ENCODE data around the gene CD46.

The CD46 gene

DNA sequence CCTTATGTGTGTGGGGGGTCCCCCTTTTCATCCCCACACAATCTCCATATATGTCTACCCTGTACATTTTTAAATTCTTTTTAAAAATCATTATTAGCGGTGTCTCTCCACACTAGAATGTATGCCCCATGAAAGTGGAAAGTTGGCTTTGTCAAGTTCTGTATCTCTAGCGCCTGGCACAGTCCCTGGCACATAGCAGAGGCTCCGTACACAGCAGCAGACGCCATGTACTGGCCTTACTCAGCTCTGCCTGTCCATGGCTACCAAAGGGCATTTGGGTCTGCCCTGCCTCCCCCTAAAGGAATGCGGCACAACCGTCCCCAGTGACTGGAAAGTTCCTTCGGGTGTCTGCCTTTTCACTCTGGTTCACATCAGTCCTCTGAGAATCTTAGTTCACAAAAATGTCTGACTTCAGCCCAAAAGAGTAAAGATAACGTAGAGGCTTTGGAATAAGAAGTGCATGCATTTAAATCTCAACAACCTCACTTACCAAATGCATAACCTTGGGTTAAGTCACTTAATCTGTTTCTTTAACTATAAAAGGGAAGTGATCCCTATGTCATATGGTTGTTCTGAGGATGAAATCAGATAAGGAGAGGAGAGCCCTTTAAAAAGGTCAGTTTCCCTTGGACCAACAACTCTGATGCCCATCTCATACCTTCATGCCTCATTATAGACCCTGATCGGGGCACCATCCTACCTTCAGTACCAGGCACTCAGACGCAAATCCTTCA, 61.1 kb downstream of the CD46 start:
- Histone ChIP-seq H3K27ac (ENCODE audit: low read depth, low read length) (no peak overlapping the region), H2AFZ (ENCODE audit: low read depth, low read length, severe bottlenecking) (no peak overlapping the region), H3K4me2 (ENCODE audit: low read depth, low read length, poor library complexity, severe bottlenecking) (no peak overlapping the region), H3K4me3 (ENCODE audit: insufficient read depth, low read length, poor library complexity, severe bottlenecking) (no peak overlapping the region), H3K9me3 (ENCODE audit: insufficient read depth, low read length) (no peaks in the 10 kb centered on the region), H3F3A (ENCODE audit: insufficient read depth) (no peaks in the 10 kb centered on the region), H3K27me3 (ENCODE audit: low read length) (no peaks in the 10 kb centered on the region), H3K36me3 (ENCODE audit: low read length) (peaks cover 3% of the 10 kb centered on the region; the same call in 1 of the 2 replicates), H3K9me2 (replicated peaks; ENCODE audit: insufficient read depth, low read length) (no peaks in the 10 kb centered on the region), H3K79me2 (ENCODE audit: insufficient read depth, low read length) (peaks cover 66% of the 10 kb centered on the region), H4K20me1 (ENCODE audit: low read depth, low read length) (peaks cover 4% of the 10 kb centered on the region; the same call in 1 of the 2 replicates), H3K9ac (ENCODE audit: low read length) (no peak overlapping the region)
- no peak for TF ChIP-seq EZH2phosphoT487 (conservative IDR thresholded peaks at IDR 0.05; ENCODE audit: low read length)
- TF ChIP-seq, protein P1, sequence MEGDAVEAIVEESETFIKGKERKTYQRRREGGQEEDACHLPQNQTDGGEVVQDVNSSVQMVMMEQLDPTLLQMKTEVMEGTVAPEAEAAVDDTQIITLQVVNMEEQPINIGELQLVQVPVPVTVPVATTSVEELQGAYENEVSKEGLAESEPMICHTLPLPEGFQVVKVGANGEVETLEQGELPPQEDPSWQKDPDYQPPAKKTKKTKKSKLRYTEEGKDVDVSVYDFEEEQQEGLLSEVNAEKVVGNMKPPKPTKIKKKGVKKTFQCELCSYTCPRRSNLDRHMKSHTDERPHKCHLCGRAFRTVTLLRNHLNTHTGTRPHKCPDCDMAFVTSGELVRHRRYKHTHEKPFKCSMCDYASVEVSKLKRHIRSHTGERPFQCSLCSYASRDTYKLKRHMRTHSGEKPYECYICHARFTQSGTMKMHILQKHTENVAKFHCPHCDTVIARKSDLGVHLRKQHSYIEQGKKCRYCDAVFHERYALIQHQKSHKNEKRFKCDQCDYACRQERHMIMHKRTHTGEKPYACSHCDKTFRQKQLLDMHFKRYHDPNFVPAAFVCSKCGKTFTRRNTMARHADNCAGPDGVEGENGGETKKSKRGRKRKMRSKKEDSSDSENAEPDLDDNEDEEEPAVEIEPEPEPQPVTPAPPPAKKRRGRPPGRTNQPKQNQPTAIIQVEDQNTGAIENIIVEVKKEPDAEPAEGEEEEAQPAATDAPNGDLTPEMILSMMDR (IDR thresholded peaks at IDR 0.05; ENCODE audit: insufficient read depth, low read length, poor library complexity, severe bottlenecking): no peak

DNA sequence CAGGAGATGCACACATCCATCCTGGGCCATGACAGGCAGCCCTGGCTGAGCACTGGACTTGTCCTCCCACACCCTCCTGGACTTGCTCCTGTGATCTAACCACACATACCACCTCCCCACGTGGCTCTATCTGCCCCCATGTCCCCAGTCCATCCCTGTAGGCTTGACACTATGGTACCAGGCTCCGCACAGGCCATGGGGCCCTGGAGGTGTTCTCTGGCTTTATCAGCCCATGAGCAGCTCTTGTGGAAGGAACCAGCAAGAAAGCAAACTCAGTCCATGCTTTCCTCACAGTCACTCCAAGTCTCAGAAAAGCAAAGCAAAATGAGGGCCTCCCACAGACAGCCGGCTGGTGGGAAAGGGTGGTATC, 61.6 kb downstream of the CD46 start:
- no peak overlapping the region for H3K4me2 ChIP-seq (ENCODE audit: low read depth, low read length, poor library complexity, severe bottlenecking)
- H3K9ac ChIP-seq (ENCODE audit: low read length): no peak overlapping the region
- H3K27ac ChIP-seq (ENCODE audit: low read depth, low read length): no peak overlapping the region
- no peaks in the 10 kb centered on the region for H3K9me3 ChIP-seq (ENCODE audit: insufficient read depth, low read length)
- TF ChIP-seq, protein P1 (IDR thresholded peaks at IDR 0.05; ENCODE audit: insufficient read depth, low read length, poor library complexity, severe bottlenecking): no peak
- TF ChIP-seq EZH2phosphoT487 (conservative IDR thresholded peaks at IDR 0.05; ENCODE audit: low read length): no peak
- peaks cover 68% of the 10 kb centered on the region for H3K79me2 ChIP-seq (ENCODE audit: insufficient read depth, low read length)
- H2AFZ ChIP-seq (ENCODE audit: low read depth, low read length, severe bottlenecking): no peak overlapping the region
- H3K27me3 ChIP-seq (ENCODE audit: low read length): no peaks in the 10 kb centered on the region
- H3K4me3 ChIP-seq (ENCODE audit: insufficient read depth, low read length, poor library complexity, severe bottlenecking): no peak overlapping the region
- peaks cover 4% of the 10 kb centered on the region; the same call in 1 of the 2 replicates for H4K20me1 ChIP-seq (ENCODE audit: low read depth, low read length)
- peaks cover 3% of the 10 kb centered on the region; the same call in 1 of the 2 replicates for H3K36me3 ChIP-seq (ENCODE audit: low read length)
- H3F3A ChIP-seq (ENCODE audit: insufficient read depth): no peaks in the 10 kb centered on the region
- no peaks in the 10 kb centered on the region for H3K9me2 ChIP-seq (replicated peaks; ENCODE audit: insufficient read depth, low read length)

DNA sequence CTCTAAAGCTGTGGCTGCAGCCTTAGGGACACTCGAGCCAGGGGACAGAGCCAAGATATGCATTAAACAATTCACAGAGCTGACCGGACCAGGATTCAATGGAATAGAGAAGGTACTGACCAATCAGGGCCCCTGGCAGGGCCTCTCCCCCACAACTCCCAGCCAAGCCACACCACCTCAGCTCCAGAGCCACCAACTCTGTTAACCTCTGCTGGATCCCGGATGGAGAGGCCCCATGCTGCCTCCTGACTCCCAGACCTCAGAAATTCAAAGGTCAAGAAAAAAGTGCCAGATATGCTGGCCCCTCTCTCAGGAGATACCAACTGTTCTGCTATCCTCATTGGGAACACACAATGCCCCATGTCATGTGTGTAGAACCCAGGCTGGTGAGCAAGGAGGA, 62.1 kb downstream of the CD46 start:
- Histone ChIP-seq H3K36me3 (ENCODE audit: low read length) (peaks cover 3% of the 10 kb centered on the region; the same call in 1 of the 2 replicates), H2AFZ (ENCODE audit: low read depth, low read length, severe bottlenecking) (no peak overlapping the region), H3K79me2 (ENCODE audit: insufficient read depth, low read length) (peaks cover 73% of the 10 kb centered on the region), H3K4me2 (ENCODE audit: low read depth, low read length, poor library complexity, severe bottlenecking) (no peak overlapping the region), H4K20me1 (ENCODE audit: low read depth, low read length) (peaks cover 4% of the 10 kb centered on the region; the same call in 1 of the 2 replicates), H3K4me3 (ENCODE audit: insufficient read depth, low read length, poor library complexity, severe bottlenecking) (no peak overlapping the region), H3K27ac (ENCODE audit: low read depth, low read length) (no peak overlapping the region), H3K27me3 (ENCODE audit: low read length) (no peaks in the 10 kb centered on the region), H3K9me3 (ENCODE audit: insufficient read depth, low read length) (no peaks in the 10 kb centered on the region), H3K9me2 (replicated peaks; ENCODE audit: insufficient read depth, low read length) (no peaks in the 10 kb centered on the region), H3F3A (ENCODE audit: insufficient read depth) (no peaks in the 10 kb centered on the region), H3K9ac (ENCODE audit: low read length) (no peak overlapping the region)
- no peak for TF ChIP-seq EZH2phosphoT487 (conservative IDR thresholded peaks at IDR 0.05; ENCODE audit: low read length)
- TF ChIP-seq, protein P1 (IDR thresholded peaks at IDR 0.05; ENCODE audit: insufficient read depth, low read length, poor library complexity, severe bottlenecking): no peak

All from SU-DHL-6 (cell line).